Left ventricle myocardium inferior (tissue), 1 donor: ENCODE measurements around the gene TPT1. TPM values are rescaled to one million over a fixed set of nuclear protein-coding genes. Genes with fewer than 3 reads are reported as not detected.
"Not testable (repeated sequence)": the region's sequence is repeated elsewhere in the genome, so short reads cannot be mapped to it uniquely, and the experiment has no call there.

Experiments used
- DNase-seq: peaks from one replicate; pipeline ENCODE4 v3.0.0-alpha.2; 2020
- H3K27ac ChIP-seq: fragments of 200-600 bp; replicated peaks from 2 replicates; pipeline ENCODE4 v1.8.0; 2021
- H3K27me3 ChIP-seq: fragments of 200-600 bp; 2 replicates; pipeline ENCODE4 v1.8.0; 2021; ENCODE audit warnings: low read depth
- H3K36me3 ChIP-seq: fragments of 200-600 bp; 2 replicates; pipeline ENCODE4 v1.8.0; 2021
- H3K4me1 ChIP-seq: fragments of 200-600 bp; 2 replicates; pipeline ENCODE4 v1.8.0; 2021
- H3K4me3 ChIP-seq: fragments of 200-600 bp; 2 replicates; pipeline ENCODE4 v1.8.0; 2021; ENCODE audit warnings: mild to moderate bottlenecking, moderate library complexity
- H3K9me3 ChIP-seq: fragments of 200-600 bp; replicated peaks from 2 replicates; pipeline ENCODE4 v1.8.0; 2021
- CTCF ChIP-seq: fragments of 200-600 bp; IDR thresholded peaks from 2 replicates; pipeline ENCODE4 v1.8.0; 2021; ENCODE audit warnings: antibody characterized with exemption, mild to moderate bottlenecking, borderline replicate concordance
- intact Hi-C: fragments of 100-400 bp; cut with micrococcal nuclease; formaldehyde crosslinking; loops from one replicate; pipeline ENCODE4 v1.11.0; 2022
- total RNA-seq: library from RNA; stranded (reverse); fragmentation: NEBNext Ultra II Directional; extraction: Animal tissue kit (Norgen Biotek cat#: 25700); gene quantifications from one replicate; pipeline ENCODE4 v1.2.1, GENCODE V29; 2021
- donor health status: DM: no; HTN: yes; CAD: no; lungs with severe emphysema.

The TPT1 gene
- total RNA-seq, 1 donor from 2014 or later: 4,332 TPM

- no peak overlapping the region for H3K27ac ChIP-seq
- peaks cover 62% of the 10 kb centered on the region for H3K36me3 ChIP-seq
- intact Hi-C loops: no loop called here
- DNase-seq: no peak
- peaks cover 13% of the 10 kb centered on the region for H3K4me1 ChIP-seq
- H3K9me3 ChIP-seq: no peaks in the 10 kb centered on the region
- H3K4me3 ChIP-seq: no peak overlapping the region
- no peaks in the 10 kb centered on the region for H3K27me3 ChIP-seq
- TF ChIP-seq CTCF: no peak
Measured at GRCh38 chr13:45350152-45350551, 9.2 kb upstream of the TPT1 start.

GRCh38 chr13:45349438-45349837 lies 8.5 kb upstream of the TPT1 start:
- Histone ChIP-seq H3K27me3 (no peaks in the 10 kb centered on the region), H3K4me3 (no peak overlapping the region), H3K9me3 (no peaks in the 10 kb centered on the region), H3K27ac (peak overlapping the region; percentile 30), H3K4me1 (peaks cover 13% of the 10 kb centered on the region), H3K36me3 (peaks cover 62% of the 10 kb centered on the region)
- intact Hi-C loops: no loop called here
- TF ChIP-seq CTCF: no peak
- DNase-seq: no peak

DNA sequence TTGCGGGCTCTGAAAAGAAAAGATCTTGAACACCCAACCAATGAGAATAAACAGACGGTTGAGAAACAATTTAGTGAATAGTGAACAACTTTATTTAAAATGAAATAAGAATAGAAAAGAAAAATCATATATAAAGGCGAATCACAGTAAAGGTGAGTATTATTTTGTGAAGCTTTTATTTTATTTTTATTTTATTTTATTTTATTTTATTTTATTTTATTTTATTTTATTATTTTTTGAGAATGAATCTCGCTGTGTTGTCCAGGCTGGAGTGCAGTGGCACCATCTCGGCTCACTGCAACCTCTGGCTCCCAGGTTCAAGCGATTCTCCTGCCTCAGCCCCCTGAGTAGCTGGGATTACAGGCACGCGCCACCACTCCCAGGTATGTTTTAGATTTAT lies 3.1 kb upstream of the TPT1 start:
- Histone ChIP-seq H3K4me1 (peaks cover 40% of the 10 kb centered on the region), H3K36me3 (peaks cover 37% of the 10 kb centered on the region)
- H3K27me3 ChIP-seq, DNase-seq, intact Hi-C loops, H3K4me3 ChIP-seq, H3K27ac ChIP-seq, H3K9me3 ChIP-seq: not testable (repeated sequence)

DNA sequence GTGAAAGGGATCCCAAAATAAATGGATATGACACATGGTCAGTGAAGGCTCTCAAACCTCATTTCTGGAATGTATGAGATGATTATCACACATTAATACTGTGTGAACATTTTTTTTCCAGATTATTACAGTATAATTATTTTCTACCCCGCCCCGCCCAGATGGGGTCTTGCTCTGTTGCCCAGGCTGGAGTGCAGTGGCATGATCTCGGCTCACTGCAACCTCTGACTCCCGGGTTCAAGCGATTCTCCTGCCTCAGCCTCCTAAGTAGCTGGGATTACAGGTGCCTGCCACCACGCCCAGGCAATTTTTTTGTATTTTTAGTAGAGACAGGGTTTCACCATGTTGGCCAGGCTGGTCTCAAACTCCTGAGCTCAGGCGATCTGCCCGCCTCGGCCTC lies 2.1 kb upstream of the TPT1 start:
- H3K27ac ChIP-seq, H3K27me3 ChIP-seq, H3K9me3 ChIP-seq, H3K4me3 ChIP-seq, intact Hi-C loops, DNase-seq: not testable (repeated sequence)
- Histone ChIP-seq H3K36me3 (peaks cover 47% of the 10 kb centered on the region), H3K4me1 (peaks cover 48% of the 10 kb centered on the region)

GRCh38 chr13:45342668-45343067 lies 1.7 kb upstream of the TPT1 start:
- Histone ChIP-seq H3K27ac (peak overlapping the region; percentile 100), H3K4me1 (peaks cover 48% of the 10 kb centered on the region), H3K36me3 (peaks cover 51% of the 10 kb centered on the region), H3K4me3 (peak overlapping the region; percentile 93)
- intact Hi-C loops, H3K9me3 ChIP-seq, H3K27me3 ChIP-seq, DNase-seq: not testable (repeated sequence)

GRCh38 chr13:45341799-45342500 lies 967 bp upstream of the TPT1 start:
- intact Hi-C loops: no loop called here
- peak; percentile 31 for DNase-seq

More at GRCh38 chr13:45341799-45342500, 967 bp upstream of the TPT1 start:
- TF ChIP-seq CTCF: no peak
- Histone ChIP-seq H3K4me1 (peaks cover 54% of the 10 kb centered on the region), H3K36me3 (peaks cover 55% of the 10 kb centered on the region), H3K27ac (peak overlapping the region; percentile 100), H3K27me3 (no peaks in the 10 kb centered on the region), H3K4me3 (peak overlapping the region; percentile 93), H3K9me3 (no peaks in the 10 kb centered on the region)
